ENCODE measurements around the gene ROBO2.

DNA sequence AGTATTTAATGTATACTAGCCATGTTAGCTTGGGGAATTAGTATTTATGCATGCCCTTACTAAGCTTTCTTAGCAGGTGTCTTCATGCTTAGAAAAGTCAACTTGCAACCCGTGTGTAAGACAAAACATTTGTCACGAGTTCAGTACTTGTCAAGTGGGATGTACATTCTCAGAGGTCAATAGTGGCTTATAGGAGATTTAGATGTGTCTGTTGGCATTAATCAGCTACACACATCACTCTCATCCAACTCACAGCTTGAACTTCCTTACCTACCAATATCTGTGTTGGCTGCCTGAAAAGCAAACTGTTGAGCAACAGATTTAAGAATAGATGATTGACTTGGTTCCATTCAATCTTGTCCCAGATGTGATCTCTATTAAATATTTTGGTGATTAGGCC lies 109.5 kb downstream of the ROBO2 start:
- TF ChIP-seq EZH2 (IDR thresholded peaks at IDR 0.05; ENCODE audit: borderline replicate concordance) (no peak), EZH2phosphoT487 (IDR thresholded peaks at IDR 0.05; ENCODE audit: low read depth, severe bottlenecking, unreplicated experiment) (no peak)
- TF ChIP-seq, protein P1, sequence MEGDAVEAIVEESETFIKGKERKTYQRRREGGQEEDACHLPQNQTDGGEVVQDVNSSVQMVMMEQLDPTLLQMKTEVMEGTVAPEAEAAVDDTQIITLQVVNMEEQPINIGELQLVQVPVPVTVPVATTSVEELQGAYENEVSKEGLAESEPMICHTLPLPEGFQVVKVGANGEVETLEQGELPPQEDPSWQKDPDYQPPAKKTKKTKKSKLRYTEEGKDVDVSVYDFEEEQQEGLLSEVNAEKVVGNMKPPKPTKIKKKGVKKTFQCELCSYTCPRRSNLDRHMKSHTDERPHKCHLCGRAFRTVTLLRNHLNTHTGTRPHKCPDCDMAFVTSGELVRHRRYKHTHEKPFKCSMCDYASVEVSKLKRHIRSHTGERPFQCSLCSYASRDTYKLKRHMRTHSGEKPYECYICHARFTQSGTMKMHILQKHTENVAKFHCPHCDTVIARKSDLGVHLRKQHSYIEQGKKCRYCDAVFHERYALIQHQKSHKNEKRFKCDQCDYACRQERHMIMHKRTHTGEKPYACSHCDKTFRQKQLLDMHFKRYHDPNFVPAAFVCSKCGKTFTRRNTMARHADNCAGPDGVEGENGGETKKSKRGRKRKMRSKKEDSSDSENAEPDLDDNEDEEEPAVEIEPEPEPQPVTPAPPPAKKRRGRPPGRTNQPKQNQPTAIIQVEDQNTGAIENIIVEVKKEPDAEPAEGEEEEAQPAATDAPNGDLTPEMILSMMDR (IDR thresholded peaks at IDR 0.05; ENCODE audit: poor library complexity) = no peak

All from hepatocyte (in vitro differentiated cells).